MCF 10A (cell line): Measurements from ENCODE around the gene ELF1. TPM values are rescaled to one million over a fixed set of nuclear protein-coding genes. Genes with fewer than 3 reads are reported as not detected.

ENCODE experiments used
- total RNA-seq: library from RNA; stranded (reverse); gene quantifications from 2 replicates; pipeline ENCODE4 v1.2.3, GENCODE V29; 2022

ELF1 gene
- total RNA-seq, 1 experiment from 2014 or later = 73.7 TPM

Other genes with a start within 250 kb of the ELF1 start
- gene MRPS31, start 248.1 kb downstream of the ELF1 start, total RNA-seq = 19.2 and 19.4 TPM in 2 replicates
- 14.3 and 15.5 TPM in 2 replicates for gene SLC25A15, start 229.7 kb downstream of the ELF1 start, total RNA-seq
- gene WBP4, start 42.2 kb upstream of the ELF1 start, total RNA-seq = 14.7 and 16.0 TPM in 2 replicates
- 8.1 and 8.2 TPM in 2 replicates for gene KBTBD6, start 113.5 kb upstream of the ELF1 start, total RNA-seq
- 1.4 and 1.8 TPM in 2 replicates for gene KBTBD7, start 175.3 kb upstream of the ELF1 start, total RNA-seq
- gene MTRF1, start 244.3 kb upstream of the ELF1 start, total RNA-seq = 10.3 and 11.7 TPM in 2 replicates